Neural cell (in vitro differentiated cells): ENCODE measurements around the gene GSTM2.

Source experiments
- EP300 ChIP-seq: fragments of 450-650 bp; conservative IDR thresholded peaks from 2 replicates; pipeline ENCODE4 v1.6.1; 2014; ENCODE audit warnings: antibody characterized with exemption, mild to moderate bottlenecking, moderate library complexity; ENCODE audit not compliant: poor library complexity, severe bottlenecking
- EZH2 ChIP-seq: fragments of 200-600, 300-800 bp; shearing (Covaris generic), sonication (generic); IDR thresholded peaks from 2 replicates; pipeline ENCODE4 v1.6.1; 2014; ENCODE audit warnings: antibody characterized with exemption, low read length, borderline replicate concordance, mild to moderate bottlenecking; ENCODE audit not compliant: insufficient read depth, poor library complexity, severe bottlenecking
- POLR2AphosphoS5 ChIP-seq: IDR thresholded peaks from 2 replicates; pipeline ENCODE4 v1.6.1; 2012
- SMC3 ChIP-seq: fragments of 450-650 bp; conservative IDR thresholded peaks from 2 replicates; pipeline ENCODE4 v1.6.1; 2014; ENCODE audit warnings: antibody characterized with exemption, mild to moderate bottlenecking, moderate library complexity; ENCODE audit not compliant: poor library complexity
- TAF1 ChIP-seq: IDR thresholded peaks from 2 replicates; pipeline ENCODE4 v1.6.1; 2012; ENCODE audit warnings: low read depth
- TF ChIP-seq, protein P1 (sequence below): fragments of 450-650 bp; IDR thresholded peaks from 2 replicates; pipeline ENCODE4 v1.5.1; 2014; ENCODE audit warnings: antibody characterized with exemption, mild to moderate bottlenecking, moderate library complexity; ENCODE audit not compliant: poor library complexity, severe bottlenecking
- TF ChIP-seq, protein P2 (sequence below): IDR thresholded peaks from 2 replicates; pipeline ENCODE4 v1.6.1; 2012; ENCODE audit warnings: borderline replicate concordance

GRCh38 chr1:109671067-109671466 is 3.2 kb downstream of the GSTM2 start:
- TF ChIP-seq, protein P1, sequence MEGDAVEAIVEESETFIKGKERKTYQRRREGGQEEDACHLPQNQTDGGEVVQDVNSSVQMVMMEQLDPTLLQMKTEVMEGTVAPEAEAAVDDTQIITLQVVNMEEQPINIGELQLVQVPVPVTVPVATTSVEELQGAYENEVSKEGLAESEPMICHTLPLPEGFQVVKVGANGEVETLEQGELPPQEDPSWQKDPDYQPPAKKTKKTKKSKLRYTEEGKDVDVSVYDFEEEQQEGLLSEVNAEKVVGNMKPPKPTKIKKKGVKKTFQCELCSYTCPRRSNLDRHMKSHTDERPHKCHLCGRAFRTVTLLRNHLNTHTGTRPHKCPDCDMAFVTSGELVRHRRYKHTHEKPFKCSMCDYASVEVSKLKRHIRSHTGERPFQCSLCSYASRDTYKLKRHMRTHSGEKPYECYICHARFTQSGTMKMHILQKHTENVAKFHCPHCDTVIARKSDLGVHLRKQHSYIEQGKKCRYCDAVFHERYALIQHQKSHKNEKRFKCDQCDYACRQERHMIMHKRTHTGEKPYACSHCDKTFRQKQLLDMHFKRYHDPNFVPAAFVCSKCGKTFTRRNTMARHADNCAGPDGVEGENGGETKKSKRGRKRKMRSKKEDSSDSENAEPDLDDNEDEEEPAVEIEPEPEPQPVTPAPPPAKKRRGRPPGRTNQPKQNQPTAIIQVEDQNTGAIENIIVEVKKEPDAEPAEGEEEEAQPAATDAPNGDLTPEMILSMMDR = no peak
- TF ChIP-seq TAF1 = no peak
- no peak for TF ChIP-seq POLR2AphosphoS5
- TF ChIP-seq EZH2 = no peak
- TF ChIP-seq EP300 = no peak
- no peak for TF ChIP-seq SMC3
- TF ChIP-seq, protein P2, sequence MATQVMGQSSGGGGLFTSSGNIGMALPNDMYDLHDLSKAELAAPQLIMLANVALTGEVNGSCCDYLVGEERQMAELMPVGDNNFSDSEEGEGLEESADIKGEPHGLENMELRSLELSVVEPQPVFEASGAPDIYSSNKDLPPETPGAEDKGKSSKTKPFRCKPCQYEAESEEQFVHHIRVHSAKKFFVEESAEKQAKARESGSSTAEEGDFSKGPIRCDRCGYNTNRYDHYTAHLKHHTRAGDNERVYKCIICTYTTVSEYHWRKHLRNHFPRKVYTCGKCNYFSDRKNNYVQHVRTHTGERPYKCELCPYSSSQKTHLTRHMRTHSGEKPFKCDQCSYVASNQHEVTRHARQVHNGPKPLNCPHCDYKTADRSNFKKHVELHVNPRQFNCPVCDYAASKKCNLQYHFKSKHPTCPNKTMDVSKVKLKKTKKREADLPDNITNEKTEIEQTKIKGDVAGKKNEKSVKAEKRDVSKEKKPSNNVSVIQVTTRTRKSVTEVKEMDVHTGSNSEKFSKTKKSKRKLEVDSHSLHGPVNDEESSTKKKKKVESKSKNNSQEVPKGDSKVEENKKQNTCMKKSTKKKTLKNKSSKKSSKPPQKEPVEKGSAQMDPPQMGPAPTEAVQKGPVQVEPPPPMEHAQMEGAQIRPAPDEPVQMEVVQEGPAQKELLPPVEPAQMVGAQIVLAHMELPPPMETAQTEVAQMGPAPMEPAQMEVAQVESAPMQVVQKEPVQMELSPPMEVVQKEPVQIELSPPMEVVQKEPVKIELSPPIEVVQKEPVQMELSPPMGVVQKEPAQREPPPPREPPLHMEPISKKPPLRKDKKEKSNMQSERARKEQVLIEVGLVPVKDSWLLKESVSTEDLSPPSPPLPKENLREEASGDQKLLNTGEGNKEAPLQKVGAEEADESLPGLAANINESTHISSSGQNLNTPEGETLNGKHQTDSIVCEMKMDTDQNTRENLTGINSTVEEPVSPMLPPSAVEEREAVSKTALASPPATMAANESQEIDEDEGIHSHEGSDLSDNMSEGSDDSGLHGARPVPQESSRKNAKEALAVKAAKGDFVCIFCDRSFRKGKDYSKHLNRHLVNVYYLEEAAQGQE = no peak
